SK-N-SH (cell line): ENCODE measurements around the gene ANKH. TPM values are rescaled to one million over a fixed set of nuclear protein-coding genes. Genes with fewer than 3 reads are reported as not detected.

Experiments
- CTCF ChIA-PET: fragments of 300-600, 350-600 bp; formaldehyde crosslinking; extraction: SDS; loops from one replicate; lab custom pipeline; 2021; lab: Yijun Ruan, JAX
- POLR2A ChIA-PET: fragments of 350-600 bp; sonication (Branson Sonifier 250); formaldehyde crosslinking; extraction: SDS; loops from one replicate; lab custom pipeline; 2020; ENCODE audit warnings: antibody characterized with exemption, inconsistent platforms; lab: Yijun Ruan, JAX
- DNase-seq: peaks from one replicate; pipeline ENCODE4 v3.0.0; 2012
- H2AFZ ChIP-seq: fragments of 200-600 bp; sonication (generic); 2 replicates; pipeline ENCODE4 v1.8.1; 2016; ENCODE audit warnings: antibody characterized with exemption, mild to moderate bottlenecking, low read depth
- H3F3A ChIP-seq: fragments of 200-600 bp; sonication (generic); replicated peaks from 2 replicates; pipeline ENCODE3; 2016; ENCODE audit warnings: antibody characterized with exemption, mild to moderate bottlenecking; ENCODE audit not compliant: insufficient read depth
- H3K27ac ChIP-seq, 2 experiments: fragments of 200-500 bp in 1 of 2; fragments of 200-600 bp in 1 of 2; sonication (Bioruptor generic) in 1 of 2; sonication (generic), shearing (Covaris generic) in 1 of 2; 2 replicates each; pipeline versions ENCODE4 v1.5.1 to v1.6.1; 2014 to 2016; ENCODE audit warnings: low read depth in 2 of 2, inconsistent platforms in 1 of 2, low read length in 1 of 2, mild to moderate bottlenecking in 1 of 2, mixed read lengths in 1 of 2
- H3K27me3 ChIP-seq: fragments of 200-600 bp; sonication (generic), shearing (Covaris generic); 2 replicates; pipeline ENCODE4 v1.6.1; 2016; ENCODE audit warnings: mixed run types; ENCODE audit not compliant: insufficient read depth
- H3K36me3 ChIP-seq, 2 experiments: fragments of 200-500 bp in 1 of 2; fragments of 200-600 bp in 1 of 2; sonication (Bioruptor generic) in 1 of 2; sonication (generic) in 1 of 2; replicated peaks in 1 of 2; 2 replicates each; pipeline versions ENCODE3 to v1.5.1; 2014 to 2016; ENCODE audit warnings: low read length in 1 of 2, mild to moderate bottlenecking in 1 of 2; ENCODE audit not compliant: insufficient read depth in 2 of 2, control insufficient read depth in 1 of 2
- H3K4me1 ChIP-seq, 2 experiments: fragments of 200-500 bp in 1 of 2; fragments of 200-600 bp in 1 of 2; sonication (Bioruptor generic) in 1 of 2; sonication (generic), shearing (Covaris generic) in 1 of 2; 2 replicates each; pipeline versions ENCODE4 v1.5.1 to v1.6.1; 2014 to 2016; ENCODE audit warnings: low read depth in 1 of 2, low read length in 1 of 2, mixed run types in 1 of 2; ENCODE audit not compliant: insufficient read depth in 2 of 2, control insufficient read depth in 1 of 2
- H3K4me2 ChIP-seq: fragments of 200-600 bp; sonication (generic), shearing (Covaris generic); 2 replicates; pipeline ENCODE4 v1.6.1; 2017; ENCODE audit warnings: mixed run types
- H3K4me3 ChIP-seq, 2 experiments: fragments of 200-500 bp in 1 of 2; fragments of 200-600 bp in 1 of 2; sonication (Bioruptor generic) in 1 of 2; sonication (generic), shearing (Covaris generic) in 1 of 2; 2 replicates each; pipeline versions ENCODE4 v1.5.1 to v1.8.1; 2014 to 2016; ENCODE audit warnings: low read depth in 2 of 2, inconsistent platforms in 1 of 2, low read length in 1 of 2, mild to moderate bottlenecking in 1 of 2, mixed read lengths in 1 of 2, moderate library complexity in 1 of 2
- H3K79me2 ChIP-seq: fragments of 200-600 bp; sonication (generic); 2 replicates; pipeline ENCODE4 v1.8.1; 2017; ENCODE audit warnings: mild to moderate bottlenecking; ENCODE audit not compliant: insufficient read depth
- H3K9ac ChIP-seq: fragments of 200-600 bp; sonication (generic); 2 replicates; pipeline ENCODE4 v1.6.1; 2017; ENCODE audit warnings: mixed run types
- H3K9me2 ChIP-seq: fragments of 200-600 bp; sonication (generic); 2 replicates; pipeline ENCODE4 v1.6.1; 2017; ENCODE audit warnings: mixed run types
- H3K9me3 ChIP-seq: fragments of 200-600 bp; sonication (generic); 2 replicates; pipeline ENCODE4 v1.6.1; 2017; ENCODE audit warnings: mixed run types, mild to moderate bottlenecking, moderate library complexity
- H4K20me1 ChIP-seq: fragments of 200-600 bp; sonication (generic); 2 replicates; pipeline ENCODE4 v1.6.1; 2017; ENCODE audit warnings: mild to moderate bottlenecking, mixed run types; ENCODE audit not compliant: insufficient read depth
- FOXJ3 ChIP-seq: sonication (generic); formaldehyde crosslinking; IDR thresholded peaks from 2 replicates; pipeline ENCODE4 v1.5.1; 2020; ENCODE audit warnings: mild to moderate bottlenecking, missing genetic modification reagents
- GABPA ChIP-seq: IDR thresholded peaks from 2 replicates; pipeline ENCODE4 v1.4.0; 2012; ENCODE audit warnings: low read depth, mild to moderate bottlenecking
- IRF3 ChIP-seq: fragments of 150-350 bp; IDR thresholded peaks from 2 replicates; pipeline ENCODE4 v1.6.1; 2016; ENCODE audit warnings: mild to moderate bottlenecking, low read depth, low read length
- JUND ChIP-seq: IDR thresholded peaks from 2 replicates; pipeline ENCODE4 v1.4.0; 2012
- MXI1 ChIP-seq: IDR thresholded peaks from 2 replicates; pipeline ENCODE4 v1.6.1; 2012; ENCODE audit warnings: mild to moderate bottlenecking, low read depth, low read length, improper control_type of control experiment
- NRF1 ChIP-seq: IDR thresholded peaks from 2 replicates; pipeline ENCODE4 v1.6.1; 2012; ENCODE audit warnings: low read depth, mild to moderate bottlenecking, low read length
- POLR2AphosphoS5 ChIP-seq: IDR thresholded peaks from 2 replicates; pipeline ENCODE4 v1.6.1; 2012; ENCODE audit warnings: low read depth, low read length
- RFX5 ChIP-seq: IDR thresholded peaks from 2 replicates; pipeline ENCODE4 v1.6.1; 2012; ENCODE audit warnings: mild to moderate bottlenecking, improper control_type of control experiment, low read length
- SIN3A ChIP-seq: IDR thresholded peaks from 2 replicates; pipeline ENCODE4 v1.6.1; 2012; ENCODE audit warnings: low read depth, mild to moderate bottlenecking, low read length, moderate library complexity, borderline replicate concordance
- TCF12 ChIP-seq: IDR thresholded peaks from 2 replicates; pipeline ENCODE4 v1.4.0; 2012
- YY1 ChIP-seq: IDR thresholded peaks from 2 replicates; pipeline ENCODE4 v1.4.0; 2012; ENCODE audit warnings: low read depth, mild to moderate bottlenecking
- WGBS: methylation state at CpG from one replicate; pipeline ENCODE4 v1.1.6; 2017; ENCODE audit warnings: low lambda C conversion rate; 5-methylcytosine and 5-hydroxymethylcytosine counted together
- polyA plus RNA-seq, 3 experiments: library from polyadenylated mRNA; depleted of rRNA; stranded (reverse); fragments of >200 nt; gene quantifications; 2 replicates each; pipeline ENCODE4 v1.2.3, GENCODE V29; 2012

Gene ANKH
- polyA plus RNA-seq, 1 of the 3 experiments (the other 2 are of a cell fraction), result 22.0 TPM

GRCh38 chr5:14863105-14863504 lies 8.5 kb downstream of the ANKH start:
- Histone ChIP-seq H3K4me1 (peaks cover 0 to 4% of the 10 kb centered on the region in 2 experiments; a peak in 1 of 4 replicates), H3F3A (no peaks in the 10 kb centered on the region), H3K9ac (no peak overlapping the region), H3K36me3 (no peaks in the 10 kb centered on the region), H4K20me1 (peaks cover 11% of the 10 kb centered on the region; the same call in 1 of the 2 replicates), H3K27ac (no peak overlapping the region), H3K9me3 (no peaks in the 10 kb centered on the region), H3K9me2 (no peaks in the 10 kb centered on the region), H3K27me3 (no peaks in the 10 kb centered on the region), H3K79me2 (peaks cover 66% of the 10 kb centered on the region), H3K4me2 (no peak overlapping the region), H2AFZ (no peak overlapping the region), H3K4me3 (no peak overlapping the region)
- whole genome bisulfite sequencing, result 76% methylated on average over 2 of the region's 2 CpGs
- ChIA-PET CTCF (interaction anchor here (1.5 to 2.2 kb wide), 3 partner anchors 9 to 140 kb away, joined by 3 to 8 read pairs (median 4); no protein-coding TSS in a partner anchor), POLR2A (no interaction called here)
- no peak for DNase-seq
- TF ChIP-seq POLR2AphosphoS5, result no peak
- no peak for TF ChIP-seq GABPA
- TF ChIP-seq JUND, result no peak
- no peak for TF ChIP-seq YY1
- TF ChIP-seq IRF3, result no peak
- no peak for TF ChIP-seq MXI1
- TF ChIP-seq RFX5, result no peak

DNA sequence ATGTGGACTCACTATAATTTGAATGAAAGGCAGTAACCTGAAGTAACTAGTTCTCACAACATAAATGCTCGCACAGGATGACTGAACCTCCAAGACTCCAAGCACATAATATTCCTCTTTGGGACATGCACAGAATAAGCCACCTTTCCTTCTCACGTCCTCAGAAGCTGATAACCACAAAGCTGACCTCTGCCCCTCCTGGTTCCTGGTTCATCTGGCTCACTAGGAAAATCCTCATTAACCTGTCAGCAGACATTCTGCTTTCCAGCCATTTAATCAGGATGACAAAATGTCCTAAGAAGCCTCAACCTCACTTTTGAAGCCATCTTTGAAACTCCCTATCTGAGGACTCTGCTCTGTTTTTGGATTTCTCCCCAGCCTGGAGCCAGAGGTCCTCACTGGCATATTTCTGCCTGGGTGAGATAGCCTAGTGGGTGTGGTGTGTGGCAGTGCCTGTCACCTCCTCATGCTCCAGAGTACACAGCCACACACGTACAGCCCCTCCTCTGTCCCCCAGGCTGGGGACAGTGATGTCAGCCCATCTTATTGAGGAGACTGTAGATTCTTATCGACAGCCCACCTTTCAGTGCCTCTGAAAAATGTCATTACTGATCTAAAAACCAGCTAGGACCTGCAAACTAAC lies 10.3 kb downstream of the ANKH start:
- no peak overlapping the region for H2AFZ ChIP-seq
- peaks cover 58% of the 10 kb centered on the region for H3K79me2 ChIP-seq
- ChIA-PET POLR2A (no interaction called here), CTCF (interaction anchor here (0.6 to 2.2 kb wide), 5 partner anchors 9 to 1238 kb away, joined by 3 to 8 read pairs (median 4); no protein-coding TSS in a partner anchor)
- no peaks in the 10 kb centered on the region for H3K9me3 ChIP-seq
- no peaks in the 10 kb centered on the region for H3F3A ChIP-seq
- TF ChIP-seq NRF1 (no peak), POLR2AphosphoS5 (no peak), SIN3A (no peak), TCF12 (no peak), FOXJ3 (CRISPR knock-in tag) (no peak)
- H3K36me3 ChIP-seq, result no peaks in the 10 kb centered on the region
- H3K27me3 ChIP-seq, result no peaks in the 10 kb centered on the region
- no peak for DNase-seq
- H3K4me1 ChIP-seq, result peaks cover 0 to 4% of the 10 kb centered on the region in 2 experiments; a peak in 1 of 4 replicates
- no peak overlapping the region for H3K4me3 ChIP-seq
- no peak overlapping the region for H3K9ac ChIP-seq
- 91% methylated on average over 4 of the region's 4 CpGs for WGBS
- H3K4me2 ChIP-seq, result no peak overlapping the region
- peaks cover 4% of the 10 kb centered on the region; the same call in 1 of the 2 replicates for H4K20me1 ChIP-seq
- no peak overlapping the region for H3K27ac ChIP-seq
- no peaks in the 10 kb centered on the region for H3K9me2 ChIP-seq
